GM21717 (cell line): Measurements from ENCODE around the gene PHF5A.
"Not testable (repeated sequence)": the region's sequence is repeated elsewhere in the genome, so short reads cannot be mapped to it uniquely, and the experiment has no call there.

ENCODE experiments used
- ATAC-seq: cut with Tn5 transposase; IDR thresholded peaks from one replicate; pipeline ENCODE4 v1.9.1; 2021; ENCODE audit warnings: mild to moderate bottlenecking, moderate library complexity; ENCODE audit not compliant: unreplicated experiment

PHF5A gene

DNA sequence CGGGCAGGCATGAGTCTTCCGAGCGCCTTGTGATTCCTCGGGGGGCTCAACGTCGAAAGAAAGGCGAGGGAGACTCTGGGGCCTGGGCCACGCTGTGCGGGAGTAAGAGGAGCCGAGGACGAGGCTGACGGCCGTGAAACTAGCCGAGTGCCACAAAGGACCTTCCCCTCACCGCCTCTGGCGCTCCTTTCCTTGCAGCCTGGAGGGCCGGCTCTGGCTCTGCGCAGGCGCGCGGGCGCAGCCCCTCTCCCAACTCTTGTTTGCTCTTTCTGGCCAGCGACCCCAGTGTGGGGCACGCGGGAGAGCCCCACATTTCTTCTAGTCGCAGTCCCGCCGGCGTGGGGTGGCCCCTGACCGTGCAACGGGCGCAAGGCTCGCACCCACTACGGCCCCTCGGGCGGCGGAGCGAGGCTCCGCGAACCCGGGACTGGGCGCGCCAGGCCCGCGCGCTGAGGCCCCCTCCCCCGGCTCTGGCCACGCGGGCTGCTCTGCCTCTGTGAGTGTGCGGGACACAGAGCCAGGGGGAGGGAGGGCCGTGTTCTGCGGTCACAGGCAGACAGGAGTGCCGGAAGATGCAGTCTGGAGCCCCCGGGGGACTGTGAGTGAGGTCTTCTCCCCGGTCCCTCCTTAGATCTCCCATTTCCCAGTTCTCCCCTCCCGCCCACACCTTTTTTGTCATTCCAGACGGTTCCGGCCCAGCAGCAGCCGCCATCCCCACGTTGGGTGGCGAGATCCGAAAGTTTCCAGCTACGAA, 20.9 kb downstream of the PHF5A start:
- ATAC-seq: no peak

DNA sequence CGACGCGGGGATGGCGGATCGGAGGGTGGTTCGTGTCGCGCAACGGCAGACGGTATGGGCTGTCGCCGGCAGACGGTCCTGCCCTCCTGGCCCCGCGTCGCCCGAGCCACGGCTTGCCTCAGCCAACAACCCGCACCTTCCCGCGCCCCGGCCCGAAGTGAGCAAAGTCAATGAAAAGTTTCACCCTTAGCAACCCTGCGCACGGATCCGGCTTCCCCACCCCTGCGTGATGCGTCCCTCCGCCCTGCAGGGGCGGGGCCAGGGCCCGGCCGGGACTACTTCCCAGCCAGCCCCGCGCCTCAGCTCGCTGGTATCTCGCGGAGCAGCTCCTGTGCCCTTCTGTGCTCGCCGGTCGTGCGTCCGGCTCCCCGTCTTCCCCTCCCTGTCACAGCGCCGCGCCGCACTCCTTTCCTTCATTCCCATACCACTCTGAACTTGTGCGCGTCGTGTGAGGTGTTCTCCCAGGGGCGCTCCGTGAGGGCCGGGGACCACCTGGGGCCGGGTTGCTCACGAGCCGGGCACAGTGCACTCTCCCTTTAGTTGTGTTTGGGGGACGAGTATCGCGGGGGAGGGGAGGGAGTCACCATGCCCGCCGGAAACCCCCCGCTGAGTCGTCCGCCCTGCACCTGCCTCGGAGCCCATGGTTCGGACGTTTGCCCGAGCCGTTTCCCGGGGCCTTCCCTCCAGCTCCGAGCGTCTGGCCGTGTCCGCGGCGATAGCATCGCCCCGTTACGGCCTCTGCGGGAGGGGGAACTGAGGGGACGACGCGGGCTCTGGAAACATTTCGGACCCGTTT, 21.7 kb downstream of the PHF5A start, which contains the start of gene TOB2:
Gene TOB2 (minus strand): TSS at position 163 of the 796 bp plus-strand sequence. CDS start 9,456 bp downstream, outside the sequence.
- ATAC-seq: peak; percentile 39

GRCh38 chr22:41446057-41446501, 22.4 kb downstream of the PHF5A start:
- ATAC-seq: no peak

GRCh38 chr22:41445129-41446056, 23.1 kb downstream of the PHF5A start:
- ATAC-seq: no peak

- peak; percentile 41 for ATAC-seq
Measured at GRCh38 chr22:41444360-41445128, 23.9 kb downstream of the PHF5A start.

- ATAC-seq: no peak
Measured at GRCh38 chr22:41442240-41442792, 26.2 kb downstream of the PHF5A start.

DNA sequence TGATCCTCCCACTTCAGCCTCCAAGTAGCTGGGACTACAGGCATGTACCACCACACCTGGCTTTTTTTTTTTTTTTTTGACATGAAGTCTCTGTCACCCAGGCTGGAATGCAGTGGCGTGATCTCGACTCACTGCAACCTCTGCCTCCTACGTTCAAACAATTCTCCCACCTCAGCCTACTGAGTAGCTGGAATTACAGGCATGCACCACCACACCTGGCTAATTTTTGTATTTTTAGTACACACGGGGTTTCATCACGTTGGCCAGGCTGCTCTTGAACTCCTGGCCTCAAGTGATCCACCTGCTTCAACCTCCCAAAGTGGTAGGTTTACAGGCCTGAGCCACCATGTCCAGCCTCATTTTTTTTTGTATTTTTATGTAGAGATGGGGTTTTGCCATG, 28.0 kb downstream of the PHF5A start:
- ATAC-seq: not testable (repeated sequence)

- no peak for ATAC-seq
Measured at GRCh38 chr22:41437198-41437597, 31.3 kb downstream of the PHF5A start.

GRCh38 chr22:41436322-41437113, 32.0 kb downstream of the PHF5A start:
- no peak for ATAC-seq

DNA sequence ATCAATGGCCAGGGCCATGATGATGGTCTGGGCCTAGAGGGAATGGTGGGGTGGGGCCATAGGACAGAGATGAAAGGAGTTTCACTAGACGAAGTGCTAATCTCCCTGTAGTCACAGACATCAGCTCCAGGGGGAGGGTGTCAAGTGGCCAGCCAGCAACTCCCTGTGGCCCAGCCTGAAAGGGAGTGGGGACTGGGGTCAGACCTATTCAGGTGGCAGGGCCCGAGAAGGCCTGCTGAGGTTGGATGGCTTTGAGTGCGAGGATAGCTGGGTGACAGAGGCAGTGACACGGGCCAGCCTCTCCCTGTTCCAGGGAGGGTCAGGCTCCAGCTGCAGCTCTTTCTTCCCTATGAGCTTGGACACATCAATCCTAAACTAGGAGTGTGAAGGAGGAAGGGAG, 32.9 kb downstream of the PHF5A start:
- ATAC-seq: no peak

DNA sequence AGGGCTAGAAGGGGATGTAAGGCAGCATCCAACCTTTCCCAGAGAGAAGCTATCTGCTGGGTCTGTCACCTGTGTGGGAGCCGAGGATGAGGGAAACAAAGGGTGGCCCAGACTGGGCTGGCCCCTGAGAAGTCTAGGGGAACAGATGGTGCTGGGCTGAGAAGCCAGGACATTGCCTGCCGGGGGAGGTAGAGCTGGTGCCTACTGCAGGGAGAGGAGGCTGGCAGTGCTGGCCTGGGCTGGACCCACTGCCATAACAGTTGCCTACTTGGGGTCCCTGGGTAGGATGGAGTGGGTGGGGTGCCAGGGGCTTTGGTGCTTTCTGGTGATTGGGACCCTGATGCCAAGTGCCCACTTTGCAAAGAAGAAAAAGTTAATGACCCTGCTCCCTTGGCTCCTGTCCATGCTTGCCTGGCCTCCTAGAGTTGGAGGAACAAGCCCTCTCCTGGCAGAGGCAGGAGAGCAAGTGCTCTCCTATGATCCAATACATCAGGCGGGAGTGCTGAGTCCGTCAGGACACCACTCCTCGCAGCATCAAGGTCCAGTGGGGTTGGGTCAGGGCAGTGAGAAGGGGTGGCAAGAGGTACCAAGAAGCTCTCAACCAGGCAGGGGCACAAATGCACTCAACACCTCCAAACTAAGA, 34.0 kb downstream of the PHF5A start:
- ATAC-seq: not testable (repeated sequence)

DNA sequence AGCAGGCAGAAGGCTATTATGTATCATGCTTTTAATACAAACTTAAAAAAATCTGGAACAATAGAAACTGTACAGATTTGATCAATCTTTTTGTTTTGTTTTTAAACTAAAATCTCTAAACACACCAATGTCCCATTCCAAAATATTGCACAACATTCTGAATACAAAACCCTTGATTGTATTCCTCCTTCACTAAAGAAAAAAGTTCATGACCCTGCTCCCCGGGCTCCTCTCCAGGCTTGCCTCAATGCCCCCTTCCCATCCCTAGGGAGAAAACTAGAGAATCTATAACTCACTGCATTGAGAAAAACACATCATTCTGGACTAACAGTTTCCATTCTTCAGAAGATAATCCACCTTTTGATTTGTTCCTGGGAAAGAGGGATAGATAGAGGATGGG, 35.0 kb downstream of the PHF5A start:
- not testable (repeated sequence) for ATAC-seq

DNA sequence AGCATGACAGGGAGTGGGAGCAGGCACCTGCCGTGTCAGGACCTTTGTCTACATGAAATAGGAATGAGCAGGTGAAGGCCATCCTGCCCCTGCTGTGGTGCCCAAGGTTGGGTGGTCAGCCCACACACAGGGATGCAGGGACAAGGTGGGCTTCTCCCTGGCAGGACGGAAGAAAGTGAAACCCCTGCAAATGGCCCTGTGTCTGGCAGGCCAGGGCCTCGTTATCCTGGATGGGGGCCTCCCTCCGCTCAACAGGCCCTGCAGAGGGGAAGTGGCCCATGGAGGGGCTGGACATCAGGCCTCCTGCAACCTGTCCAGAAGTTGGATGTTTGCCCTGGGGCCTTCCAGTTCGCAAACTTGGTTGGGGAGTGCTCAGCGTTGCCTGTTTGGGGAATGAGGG, 36.8 kb downstream of the PHF5A start:
- ATAC-seq: no peak

DNA sequence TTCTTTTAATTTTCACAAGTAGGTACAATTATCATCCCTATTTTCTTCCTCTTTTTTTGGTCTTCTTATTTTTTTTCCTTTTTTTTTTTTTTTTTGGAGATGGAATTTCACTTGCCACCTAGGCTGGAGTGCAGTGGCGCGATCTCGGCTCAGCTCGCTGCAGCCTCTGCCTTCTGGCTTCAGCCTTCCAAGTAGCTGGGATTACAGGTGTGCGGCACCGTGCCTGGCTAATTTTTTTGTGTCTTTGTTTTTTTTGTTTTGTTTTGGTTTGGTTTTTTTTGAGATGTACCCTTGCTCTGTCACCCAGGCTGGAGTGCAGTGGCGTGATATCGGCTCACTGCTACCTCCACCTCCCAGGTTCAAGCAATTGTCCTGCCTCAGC, 38.5 kb downstream of the PHF5A start:
- no peak for ATAC-seq

- ATAC-seq: no peak
Measured at GRCh38 chr22:41429232-41429950, 39.1 kb downstream of the PHF5A start.

- no peak for ATAC-seq
Measured at GRCh38 chr22:41425660-41426365, 42.7 kb downstream of the PHF5A start.

DNA sequence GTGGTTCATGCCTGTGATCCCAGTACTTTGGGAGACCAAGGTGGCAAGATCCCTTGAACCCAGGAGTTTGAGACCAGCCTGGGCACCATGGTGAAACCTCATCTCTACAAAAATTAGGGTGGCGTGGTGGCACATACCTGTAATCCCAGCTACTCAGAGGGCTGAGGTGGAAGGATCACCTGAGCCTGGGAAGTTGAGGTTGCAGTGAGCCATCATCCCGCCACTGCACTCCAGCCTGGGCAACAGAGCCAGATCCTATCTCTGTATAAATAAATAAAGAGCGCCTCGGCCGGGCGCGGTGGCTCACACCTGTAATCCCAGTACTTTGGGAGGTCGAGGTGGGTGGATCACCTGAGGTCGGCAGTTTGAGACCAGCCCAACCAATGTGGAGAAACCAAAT, 49.8 kb downstream of the PHF5A start:
- ATAC-seq: no peak
